CD14-positive monocyte (primary cell): Measurements from ENCODE around the gene ITIH3. TPM values are rescaled to one million over a fixed set of nuclear protein-coding genes. Genes with fewer than 3 reads are reported as not detected.
A peak's percentile ranks its signal among the peaks of the same experiment; 100 is the strongest.

Experiments used
- DNase-seq, 3 donors: peaks; one replicate each; pipeline ENCODE4 v3.0.0-alpha.2; 2011 to 2022
- H2AFZ ChIP-seq: 2 replicates; pipeline ENCODE4 v1.6.0; 2012; ENCODE audit warnings: mild to moderate bottlenecking, low read depth, low read length, inconsistent platforms; ENCODE audit not compliant: insufficient read depth, poor library complexity, severe bottlenecking
- H3K27ac ChIP-seq, 2 donors: 1 replicate in 1 of 2; 2 replicates in 1 of 2; pipeline ENCODE4 v1.5.1; 2012 to 2013; ENCODE audit warnings: low read length in 2 of 2, control low read depth in 1 of 2, inconsistent platforms in 1 of 2, low read depth in 1 of 2, mild to moderate bottlenecking in 1 of 2
- H3K27me3 ChIP-seq, 2 donors: one replicate each; pipeline versions ENCODE4 v1.6.0 to v1.6.1; 2011 to 2013; ENCODE audit warnings: low read length in 2 of 2; ENCODE audit not compliant: control insufficient read depth in 2 of 2, insufficient read depth in 2 of 2
- H3K36me3 ChIP-seq, 2 donors: replicated peaks in 1 of 2; 1 replicate in 1 of 2; 2 replicates in 1 of 2; pipeline versions ENCODE4 v1.5.1 to v1.6.1; 2012 to 2013; ENCODE audit warnings: low read length in 2 of 2, control low read depth in 1 of 2, inconsistent platforms in 1 of 2, mild to moderate bottlenecking in 1 of 2; ENCODE audit not compliant: insufficient read depth in 2 of 2, control insufficient read depth in 1 of 2
- H3K4me1 ChIP-seq, 2 donors: 1 replicate in 1 of 2; 2 replicates in 1 of 2; pipeline versions ENCODE4 v1.5.1 to v1.6.1; 2012 to 2013; ENCODE audit warnings: low read length in 2 of 2, control low read depth in 1 of 2, inconsistent platforms in 1 of 2, mild to moderate bottlenecking in 1 of 2, moderate library complexity in 1 of 2; ENCODE audit not compliant: insufficient read depth in 2 of 2, control insufficient read depth in 1 of 2
- H3K4me2 ChIP-seq: replicated peaks from 2 replicates; pipeline ENCODE3; 2012; ENCODE audit warnings: low read length, moderate library complexity, mild to moderate bottlenecking; ENCODE audit not compliant: poor library complexity, severe bottlenecking; ENCODE audit errors: extremely low read depth
- H3K4me3 ChIP-seq, 3 experiments: fragments of 200-600 bp in 1 of 3; sonication (generic) in 1 of 3; replicated peaks in 1 of 3; 1 replicate in 2 of 3; 2 replicates in 1 of 3; pipeline ENCODE4 v1.5.1; 2011 to 2013; ENCODE audit warnings: low read length in 3 of 3, mild to moderate bottlenecking in 3 of 3, control low read depth in 2 of 3, low read depth in 2 of 3, inconsistent platforms in 1 of 3, moderate library complexity in 1 of 3
- H3K79me2 ChIP-seq: 2 replicates; pipeline ENCODE4 v1.6.0; 2012; ENCODE audit warnings: mild to moderate bottlenecking, control low read depth, inconsistent platforms, low read length, moderate library complexity; ENCODE audit not compliant: insufficient read depth
- H3K9ac ChIP-seq: 2 replicates; pipeline ENCODE4 v1.6.0; 2017; ENCODE audit warnings: low read length, mild to moderate bottlenecking; ENCODE audit not compliant: insufficient read depth, poor library complexity, severe bottlenecking
- H3K9me3 ChIP-seq, 2 donors: replicated peaks in 1 of 2; 1 replicate in 1 of 2; 2 replicates in 1 of 2; pipeline versions ENCODE4 v1.5.1 to v1.6.1; 2012 to 2013; ENCODE audit warnings: low read length in 2 of 2, control low read depth in 1 of 2; ENCODE audit not compliant: control insufficient read depth in 1 of 2, insufficient read depth in 1 of 2
- H4K20me1 ChIP-seq: 2 replicates; pipeline ENCODE4 v1.6.0; 2012; ENCODE audit warnings: mild to moderate bottlenecking, low read length, control low read depth, moderate library complexity; ENCODE audit not compliant: insufficient read depth
- H3K27ac Mint-ChIP-seq, 7 donors: one replicate each; pipeline ENCODE4 v1.8.0; 2020; ENCODE audit warnings: mild to moderate bottlenecking in 7 of 7, mixed read lengths in 7 of 7, moderate library complexity in 6 of 7, inconsistent platforms in 2 of 7
- H3K27me3 Mint-ChIP-seq, 3 donors: one replicate each; pipeline ENCODE4 v1.8.0; 2021 to 2022; ENCODE audit warnings: low read depth in 3 of 3, mild to moderate bottlenecking in 3 of 3, mixed read lengths in 3 of 3, moderate library complexity in 3 of 3, inconsistent platforms in 1 of 3
- H3K36me3 Mint-ChIP-seq, 2 donors: one replicate each; pipeline ENCODE4 v1.8.0; 2020; ENCODE audit warnings: mixed read lengths in 2 of 2, inconsistent platforms in 1 of 2, mild to moderate bottlenecking in 1 of 2
- H3K4me1 Mint-ChIP-seq: one replicate; pipeline ENCODE4 v1.8.0; 2020; ENCODE audit warnings: mild to moderate bottlenecking, mixed read lengths
- H3K4me3 Mint-ChIP-seq, 2 donors: one replicate each; pipeline ENCODE4 v1.8.0; 2020; ENCODE audit warnings: mild to moderate bottlenecking in 2 of 2, mixed read lengths in 2 of 2, moderate library complexity in 1 of 2
- H3K9me3 Mint-ChIP-seq, 7 donors: one replicate each; pipeline ENCODE4 v1.8.0; 2020 to 2022; ENCODE audit warnings: mixed read lengths in 7 of 7, mild to moderate bottlenecking in 6 of 7, moderate library complexity in 6 of 7, inconsistent platforms in 2 of 7
- WGBS: methylation state at CpG from one replicate; pipeline ENCODE4 v1.1.5; 2013; ENCODE audit warnings: missing lambda C conversion rate; ENCODE audit not compliant: insufficient coverage; 5-methylcytosine and 5-hydroxymethylcytosine counted together
- intact Hi-C, 2 donors: fragments of 100-400 bp; cut with micrococcal nuclease; formaldehyde crosslinking; loops; one replicate each; pipeline versions ENCODE4 v1.15.0 to v1.15.1; 2023
- polyA plus RNA-seq, 3 donors: library from polyadenylated mRNA; depleted of rRNA in 1 of 3; unstranded in 2 of 3; stranded (reverse) in 1 of 3; fragments of 300-500 nt in 2 of 3; fragments of >200 nt in 1 of 3; fragmentation: Illumina TruSeq in 2 of 3; gene quantifications; 1 replicate in 2 of 3; 2 replicates in 1 of 3; pipeline ENCODE4 v1.2.3, GENCODE V29; 2012 to 2021
- TF ChIP-seq, protein P1 (sequence below): fragments of 200-600 bp; IDR thresholded peaks from one replicate; pipeline ENCODE4 v1.8.0; 2022; ENCODE audit warnings: antibody characterized with exemption, mild to moderate bottlenecking

ITIH3 gene
- polyA plus RNA-seq, 3 donors: 0.07 TPM; not detected in 2

DNA sequence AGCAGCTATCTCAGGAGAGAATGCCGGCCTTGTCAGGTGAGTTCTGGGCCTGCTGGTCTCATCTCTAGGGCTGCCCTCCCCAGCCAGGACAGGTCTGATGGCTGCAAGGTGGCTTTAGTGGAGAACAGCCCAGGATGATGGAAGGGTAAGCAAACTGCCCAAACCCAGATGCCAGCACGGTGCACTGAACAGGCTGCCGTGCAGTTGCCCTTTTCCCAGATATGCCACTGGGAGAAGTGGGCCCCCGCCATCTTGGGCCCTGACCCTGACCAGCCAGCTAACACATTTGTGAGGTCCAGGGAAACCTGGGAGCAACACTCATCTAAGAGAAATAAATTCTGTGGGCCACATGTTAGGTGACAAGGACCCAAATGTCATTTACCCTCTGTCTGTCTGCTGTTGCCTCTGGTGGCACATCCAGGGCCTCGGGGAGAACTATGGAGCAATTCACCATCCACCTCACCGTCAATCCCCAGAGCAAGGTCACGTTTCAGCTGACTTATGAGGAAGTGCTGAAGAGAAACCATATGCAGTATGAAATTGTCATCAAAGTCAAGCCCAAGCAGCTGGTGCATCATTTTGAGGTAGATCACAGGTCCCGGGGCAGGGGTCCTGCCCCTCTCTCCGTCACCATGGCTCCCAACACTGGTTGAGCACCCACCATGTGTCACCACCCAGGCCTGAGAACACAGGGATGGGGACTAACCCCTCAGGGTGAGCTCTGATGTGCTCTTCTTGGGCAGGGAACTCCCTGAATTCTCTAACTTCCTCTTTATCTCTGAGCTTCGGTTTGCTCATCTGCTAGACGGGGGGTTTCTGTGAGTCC, 15.4 kb upstream of the ITIH3 start:
- Mint-ChIP-seq H3K36me3 (peaks cover 2 to 8% of the 10 kb centered on the region in 2 donors), H3K4me3 (peak overlapping the region in 1 of 2 donors; percentile 5), H3K9me3 (peaks cover 0 to 3% (median 0%) of the 10 kb centered on the region in 7 donors), H3K27me3 (peaks cover 4 to 6% (median 5%) of the 10 kb centered on the region in 3 donors), H3K27ac (peak overlapping the region; percentile 95 to 99 (median 97)), H3K4me1 (peaks cover 67% of the 10 kb centered on the region)
- intact Hi-C loops: no loop called here
- Histone ChIP-seq H4K20me1 (no peaks in the 10 kb centered on the region), H3K9ac (peak overlapping the region; percentile 54), H3K79me2 (no peaks in the 10 kb centered on the region), H3K27me3 (no peaks in the 10 kb centered on the region), H3K4me3 (no peak overlapping the region), H2AFZ (peak overlapping the region; percentile 18), H3K4me2 (no peak overlapping the region), H3K4me1 (peaks cover 52 to 65% of the 10 kb centered on the region in 2 donors), H3K27ac (peak overlapping the region; percentile 92 to 95), H3K36me3 (no peaks in the 10 kb centered on the region), H3K9me3 (no peaks in the 10 kb centered on the region)
- TF ChIP-seq, protein P1, sequence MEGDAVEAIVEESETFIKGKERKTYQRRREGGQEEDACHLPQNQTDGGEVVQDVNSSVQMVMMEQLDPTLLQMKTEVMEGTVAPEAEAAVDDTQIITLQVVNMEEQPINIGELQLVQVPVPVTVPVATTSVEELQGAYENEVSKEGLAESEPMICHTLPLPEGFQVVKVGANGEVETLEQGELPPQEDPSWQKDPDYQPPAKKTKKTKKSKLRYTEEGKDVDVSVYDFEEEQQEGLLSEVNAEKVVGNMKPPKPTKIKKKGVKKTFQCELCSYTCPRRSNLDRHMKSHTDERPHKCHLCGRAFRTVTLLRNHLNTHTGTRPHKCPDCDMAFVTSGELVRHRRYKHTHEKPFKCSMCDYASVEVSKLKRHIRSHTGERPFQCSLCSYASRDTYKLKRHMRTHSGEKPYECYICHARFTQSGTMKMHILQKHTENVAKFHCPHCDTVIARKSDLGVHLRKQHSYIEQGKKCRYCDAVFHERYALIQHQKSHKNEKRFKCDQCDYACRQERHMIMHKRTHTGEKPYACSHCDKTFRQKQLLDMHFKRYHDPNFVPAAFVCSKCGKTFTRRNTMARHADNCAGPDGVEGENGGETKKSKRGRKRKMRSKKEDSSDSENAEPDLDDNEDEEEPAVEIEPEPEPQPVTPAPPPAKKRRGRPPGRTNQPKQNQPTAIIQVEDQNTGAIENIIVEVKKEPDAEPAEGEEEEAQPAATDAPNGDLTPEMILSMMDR: no peak
- 83% methylated on average over 5 of the region's 11 CpGs for WGBS
- DNase-seq: peak; percentile 85 to 97 (median 90)

DNA sequence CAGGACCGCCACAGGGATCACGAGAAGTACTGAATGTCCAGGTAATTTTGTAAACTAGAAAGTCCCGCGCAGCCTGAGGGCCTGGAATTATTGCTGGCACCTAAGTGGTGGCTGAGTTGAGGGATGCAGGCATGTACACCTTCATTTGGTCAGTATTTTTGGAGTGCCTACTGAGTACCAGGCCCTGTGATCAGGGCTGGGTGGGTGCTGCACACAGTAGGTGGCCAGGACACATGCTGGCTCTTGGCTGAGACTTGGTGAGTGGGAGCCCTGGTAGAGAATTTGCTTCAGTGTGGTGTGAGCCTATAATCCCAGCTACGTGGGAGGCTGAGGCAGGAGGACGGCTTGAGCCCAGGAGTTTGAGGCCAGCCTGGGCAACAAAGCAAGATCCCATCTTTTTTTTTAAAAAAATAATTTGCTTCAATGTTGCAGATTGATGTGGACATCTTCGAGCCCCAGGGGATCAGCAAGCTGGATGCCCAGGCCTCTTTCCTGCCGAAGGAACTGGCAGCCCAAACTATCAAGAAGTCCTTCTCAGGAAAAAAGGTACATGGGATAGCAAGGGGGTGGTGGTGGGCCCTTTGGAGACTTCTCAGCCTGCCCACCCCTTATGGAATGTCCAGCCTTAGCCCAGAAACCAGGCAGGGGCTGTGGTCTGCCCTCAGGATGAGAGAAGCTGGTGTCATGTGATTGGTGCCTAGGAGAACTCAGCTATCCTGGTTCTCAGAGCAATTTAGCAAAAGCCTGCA, 14.6 kb upstream of the ITIH3 start:
- Histone ChIP-seq H3K27ac (peak overlapping the region; percentile 92 to 95), H3K4me1 (peaks cover 46 to 60% of the 10 kb centered on the region in 2 donors), H2AFZ (peak overlapping the region; percentile 18), H3K4me2 (no peak overlapping the region), H3K9ac (peak overlapping the region; percentile 54), H3K79me2 (no peaks in the 10 kb centered on the region), H3K27me3 (no peaks in the 10 kb centered on the region), H3K4me3 (no peak overlapping the region), H4K20me1 (no peaks in the 10 kb centered on the region), H3K36me3 (no peaks in the 10 kb centered on the region), H3K9me3 (no peaks in the 10 kb centered on the region)
- Mint-ChIP-seq H3K27ac (peak overlapping the region; percentile 95 to 99 (median 97)), H3K4me3 (no peak overlapping the region), H3K9me3 (peaks cover 0 to 3% (median 0%) of the 10 kb centered on the region in 7 donors), H3K27me3 (peaks cover 4 to 10% (median 6%) of the 10 kb centered on the region in 3 donors), H3K36me3 (peaks cover 2 to 7% of the 10 kb centered on the region in 2 donors), H3K4me1 (peaks cover 61% of the 10 kb centered on the region)
- intact Hi-C loops: loop anchor here in 1 of 2 donors (5.0 kb wide), 1 partner anchor 33 kb away; no protein-coding TSS in a partner anchor
- TF ChIP-seq, protein P1: no peak
- no peak for DNase-seq
- WGBS: 78% methylated on average over 4 of the region's 8 CpGs
